PFSK-1 (cell line): Measurements from ENCODE around the gene MFAP1.

Experiments
- POLR2AphosphoS5 ChIP-seq: IDR thresholded peaks from 2 replicates; pipeline ENCODE4 v1.6.1; 2012; ENCODE audit warnings: low read depth, mild to moderate bottlenecking, control low read depth, low read length, moderate library complexity
- TAF1 ChIP-seq: IDR thresholded peaks from 2 replicates; pipeline ENCODE4 v1.6.1; 2012; ENCODE audit warnings: low read length, control low read depth, borderline replicate concordance; ENCODE audit not compliant: insufficient read depth

GRCh38 chr15:43852607-43853006, 28.1 kb upstream of the MFAP1 start:
- TF ChIP-seq POLR2AphosphoS5 = no peak
- TF ChIP-seq TAF1 = no peak
